SK-N-MC (cell line): ENCODE data around the gene ZNF576.

ENCODE experiments used
- EZH2 ChIP-seq: fragments of 200-600 bp; sonication (generic); IDR thresholded peaks from one replicate; pipeline ENCODE4 v1.6.1; 2017; ENCODE audit warnings: antibody characterized with exemption
- POLR2AphosphoS5 ChIP-seq: IDR thresholded peaks from 2 replicates; pipeline ENCODE4 v1.6.1; 2012; ENCODE audit warnings: mild to moderate bottlenecking, low read depth, low read length, borderline replicate concordance

DNA sequence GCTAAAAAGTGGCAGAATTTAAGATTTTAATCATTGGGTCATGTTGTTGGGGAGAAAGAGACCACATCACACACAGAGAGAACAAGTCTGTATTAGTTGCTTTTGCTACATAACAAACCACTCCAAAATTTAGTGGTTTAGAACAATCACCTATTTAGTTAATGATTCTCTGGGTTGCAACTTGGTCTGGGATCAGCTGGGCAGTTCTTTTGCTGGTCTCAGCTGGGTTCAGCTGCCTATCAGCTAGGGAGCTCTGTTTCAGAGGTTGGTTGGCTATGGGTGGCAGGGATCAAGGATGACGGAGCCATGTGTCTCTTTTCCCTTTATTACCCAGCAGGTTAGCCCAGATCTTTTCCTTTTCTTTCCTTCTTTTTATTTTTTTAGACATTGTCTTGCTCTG, 11.9 kb upstream of the ZNF576 start:
- TF ChIP-seq POLR2AphosphoS5, result no peak
- TF ChIP-seq EZH2, result no peak
